Activated naive CD8-positive, alpha-beta T cell treated with anti-CD3 and anti-CD28 coated beads, Interleukin-2, amount 10 ng/mL, durations not matched to agents 7 days and 5 days (primary cell): Measurements from ENCODE around the gene FGF5. TPM values are rescaled to one million over a fixed set of nuclear protein-coding genes. Genes with fewer than 3 reads are reported as not detected.
A peak's percentile ranks its signal among the peaks of the same experiment; 100 is the strongest.

Source experiments
- ATAC-seq: fragments of 150-1000 bp; cut with Tn5 transposase; one replicate; pipeline ENCODE4 v1.10.0; 2021; ENCODE audit warnings: low read depth, moderate library complexity
- POLR2A ChIA-PET: fragments of 350-600 bp; sonication (Branson Sonifier 250); formaldehyde crosslinking; loops from one replicate; lab custom pipeline; 2021; ENCODE audit warnings: antibody characterized with exemption; lab: Charles Lee
- DNase-seq: peaks from one replicate; pipeline ENCODE4 v3.0.0; 2021
- H3K27ac Mint-ChIP-seq: one replicate; pipeline ENCODE4 v1.8.0; 2022; ENCODE audit warnings: mild to moderate bottlenecking, mixed read lengths
- H3K27me3 Mint-ChIP-seq: one replicate; pipeline ENCODE4 v1.8.0; 2022; ENCODE audit warnings: mild to moderate bottlenecking, moderate library complexity, mixed read lengths
- H3K36me3 Mint-ChIP-seq: one replicate; pipeline ENCODE4 v1.8.0; 2021; ENCODE audit warnings: mild to moderate bottlenecking, mixed read lengths
- H3K4me1 Mint-ChIP-seq: one replicate; pipeline ENCODE4 v1.8.0; 2021; ENCODE audit warnings: mixed read lengths
- H3K4me3 Mint-ChIP-seq: one replicate; pipeline ENCODE4 v1.8.0; 2022; ENCODE audit warnings: mild to moderate bottlenecking, moderate library complexity, mixed read lengths
- H3K9me3 Mint-ChIP-seq: one replicate; pipeline ENCODE4 v1.8.0; 2021; ENCODE audit warnings: mixed read lengths
- total RNA-seq, 2 experiments: library from RNA; stranded (reverse); gene quantifications; one replicate each; pipeline ENCODE4 v1.2.3, GENCODE V29; 2021

FGF5 gene, protein sequence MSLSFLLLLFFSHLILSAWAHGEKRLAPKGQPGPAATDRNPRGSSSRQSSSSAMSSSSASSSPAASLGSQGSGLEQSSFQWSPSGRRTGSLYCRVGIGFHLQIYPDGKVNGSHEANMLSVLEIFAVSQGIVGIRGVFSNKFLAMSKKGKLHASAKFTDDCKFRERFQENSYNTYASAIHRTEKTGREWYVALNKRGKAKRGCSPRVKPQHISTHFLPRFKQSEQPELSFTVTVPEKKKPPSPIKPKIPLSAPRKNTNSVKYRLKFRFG
- total RNA-seq: not detected

- Mint-ChIP-seq H3K4me3 (peak within 1 kb of the TSS; percentile 78), H3K27me3 (peaks cover 81% of the 10 kb centered on the region), H3K27ac (no peak within 1 kb of the TSS), H3K9me3 (no peaks in the 10 kb centered on the region), H3K36me3 (no peaks in the 10 kb centered on the region), H3K4me1 (peaks cover 24% of the 10 kb centered on the region)
- peak; percentile 48 for DNase-seq
- POLR2A ChIA-PET: no interaction called here
- peak; percentile 74 for ATAC-seq
Observed at GRCh38 chr4:80266253-80266901, at the start of gene FGF5. Gene FGF5, plus strand, starts transcription at chr4:80266664. Its CDS starts 161 bp downstream, at chr4:80266825.

- DNase-seq (no peak), ATAC-seq (no peak)
- POLR2A ChIA-PET: no interaction called here
- Mint-ChIP-seq H3K36me3 (no peaks in the 10 kb centered on the region), H3K4me1 (no peaks in the 10 kb centered on the region), H3K27me3 (peaks cover 40% of the 10 kb centered on the region), H3K4me3 (no peak overlapping the region), H3K9me3 (no peaks in the 10 kb centered on the region), H3K27ac (no peak overlapping the region)
Observed at GRCh38 chr4:80219301-80220025, 47.0 kb upstream of the FGF5 start.

- no peak overlapping the region for H3K4me3 Mint-ChIP-seq
- no peak overlapping the region for H3K27ac Mint-ChIP-seq
- H3K27me3 Mint-ChIP-seq: peaks cover 40% of the 10 kb centered on the region
- H3K36me3 Mint-ChIP-seq: no peaks in the 10 kb centered on the region
- no peaks in the 10 kb centered on the region for H3K9me3 Mint-ChIP-seq
- no peak for ATAC-seq
- H3K4me1 Mint-ChIP-seq: no peaks in the 10 kb centered on the region
- POLR2A ChIA-PET: no interaction called here
- DNase-seq: no peak
Observed at GRCh38 chr4:80220711-80221110, 45.8 kb upstream of the FGF5 start.

DNA sequence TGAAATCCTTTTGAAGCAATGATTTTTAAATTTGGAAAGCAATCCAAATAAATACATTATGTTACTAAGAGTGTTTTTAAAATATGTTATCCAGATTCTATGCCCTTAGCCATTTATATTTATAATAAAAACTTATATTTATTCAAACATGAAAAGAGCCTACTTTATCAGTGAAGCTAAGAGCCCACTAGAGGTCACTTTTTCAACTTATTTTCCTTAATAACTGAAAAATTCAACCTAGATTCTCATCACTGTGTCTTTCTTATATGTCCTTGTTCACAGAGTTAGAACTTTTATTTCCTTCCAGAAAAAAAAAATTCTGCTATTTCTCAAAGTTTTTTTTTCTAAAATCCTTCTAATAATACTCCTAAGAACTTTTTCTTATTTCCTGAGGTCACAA is 45.3 kb upstream of the FGF5 start:
- POLR2A ChIA-PET: no interaction called here

GRCh38 chr4:80225595-80225994 is 40.9 kb upstream of the FGF5 start:
- Mint-ChIP-seq H3K9me3 (no peaks in the 10 kb centered on the region), H3K36me3 (no peaks in the 10 kb centered on the region), H3K4me1 (no peaks in the 10 kb centered on the region), H3K27me3 (peaks cover 12% of the 10 kb centered on the region), H3K4me3 (no peak overlapping the region), H3K27ac (no peak overlapping the region)
- ATAC-seq: no peak
- POLR2A ChIA-PET: no interaction called here
- no peak for DNase-seq

More for the DNA sequence above, 45.3 kb upstream of the FGF5 start:
- peaks cover 39% of the 10 kb centered on the region for H3K27me3 Mint-ChIP-seq
- H3K36me3 Mint-ChIP-seq: no peaks in the 10 kb centered on the region
- no peak overlapping the region for H3K27ac Mint-ChIP-seq
- no peak overlapping the region for H3K4me3 Mint-ChIP-seq
- H3K4me1 Mint-ChIP-seq: no peaks in the 10 kb centered on the region
- ATAC-seq (no peak), DNase-seq (no peak)
- no peaks in the 10 kb centered on the region for H3K9me3 Mint-ChIP-seq

GRCh38 chr4:80226094-80226493 is 40.4 kb upstream of the FGF5 start:
- POLR2A ChIA-PET: no interaction called here
- no peak overlapping the region for H3K27ac Mint-ChIP-seq
- peaks cover 10% of the 10 kb centered on the region for H3K27me3 Mint-ChIP-seq
- H3K36me3 Mint-ChIP-seq: no peaks in the 10 kb centered on the region
- no peaks in the 10 kb centered on the region for H3K9me3 Mint-ChIP-seq
- no peak overlapping the region for H3K4me3 Mint-ChIP-seq
- no peak for ATAC-seq
- H3K4me1 Mint-ChIP-seq: no peaks in the 10 kb centered on the region
- no peak for DNase-seq

GRCh38 chr4:80228460-80228859 is 38.0 kb upstream of the FGF5 start:
- POLR2A ChIA-PET: no interaction called here
- ATAC-seq (no peak), DNase-seq (no peak)
- no peaks in the 10 kb centered on the region for H3K4me1 Mint-ChIP-seq
- no peak overlapping the region for H3K27ac Mint-ChIP-seq
- no peak overlapping the region for H3K4me3 Mint-ChIP-seq
- peaks cover 3% of the 10 kb centered on the region for H3K27me3 Mint-ChIP-seq
- no peaks in the 10 kb centered on the region for H3K9me3 Mint-ChIP-seq
- no peaks in the 10 kb centered on the region for H3K36me3 Mint-ChIP-seq

GRCh38 chr4:80229128-80229527 is 37.3 kb upstream of the FGF5 start:
- Mint-ChIP-seq H3K4me1 (no peaks in the 10 kb centered on the region), H3K4me3 (no peak overlapping the region), H3K27me3 (peaks cover 3% of the 10 kb centered on the region), H3K27ac (no peak overlapping the region), H3K9me3 (no peaks in the 10 kb centered on the region), H3K36me3 (no peaks in the 10 kb centered on the region)
- POLR2A ChIA-PET: no interaction called here
- ATAC-seq (no peak), DNase-seq (no peak)

GRCh38 chr4:80229590-80229989 is 36.9 kb upstream of the FGF5 start:
- DNase-seq (no peak), ATAC-seq (no peak)
- Mint-ChIP-seq H3K9me3 (no peaks in the 10 kb centered on the region), H3K4me3 (no peak overlapping the region), H3K27me3 (peaks cover 3% of the 10 kb centered on the region), H3K27ac (no peak overlapping the region), H3K4me1 (no peaks in the 10 kb centered on the region), H3K36me3 (no peaks in the 10 kb centered on the region)
- POLR2A ChIA-PET: no interaction called here

- no peaks in the 10 kb centered on the region for H3K4me1 Mint-ChIP-seq
- no peak overlapping the region for H3K4me3 Mint-ChIP-seq
- peaks cover 3% of the 10 kb centered on the region for H3K27me3 Mint-ChIP-seq
- H3K36me3 Mint-ChIP-seq: no peaks in the 10 kb centered on the region
- no peaks in the 10 kb centered on the region for H3K9me3 Mint-ChIP-seq
- H3K27ac Mint-ChIP-seq: no peak overlapping the region
- ATAC-seq: no peak
- DNase-seq: no peak
- POLR2A ChIA-PET: no interaction called here
Observed at GRCh38 chr4:80231180-80231579, 35.3 kb upstream of the FGF5 start.

DNA sequence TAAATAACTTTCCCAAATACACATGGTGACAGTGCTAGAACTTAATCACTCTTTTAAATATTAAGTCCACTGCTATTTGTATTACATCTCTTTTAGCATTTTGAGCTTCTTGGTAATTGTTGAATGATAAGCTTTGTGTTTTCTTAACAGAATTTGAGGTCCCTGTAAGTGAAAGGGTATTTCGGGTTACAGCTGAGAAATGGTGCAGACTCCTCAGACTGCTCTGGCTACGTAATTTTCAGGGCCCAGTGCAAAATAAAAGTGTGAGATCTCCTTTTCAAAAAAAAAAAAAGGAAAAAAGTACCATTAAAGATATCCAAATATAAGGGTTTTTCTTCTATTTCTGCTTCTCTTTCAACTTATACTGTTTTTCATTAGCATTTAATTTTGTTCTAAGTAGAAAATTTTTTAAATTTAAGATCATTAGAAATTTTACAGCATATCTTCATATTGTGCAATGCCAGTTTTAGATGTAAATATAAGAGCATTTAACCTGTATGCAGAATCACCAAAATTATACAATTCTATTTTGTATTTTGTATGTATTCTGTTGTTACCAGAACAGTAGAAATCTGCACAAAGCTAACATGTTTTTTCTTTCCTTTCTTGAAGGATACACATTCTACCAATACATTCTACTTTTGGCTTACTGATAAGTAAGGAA is 33.6 kb upstream of the FGF5 start:
- Mint-ChIP-seq H3K4me1 (no peaks in the 10 kb centered on the region), H3K36me3 (no peaks in the 10 kb centered on the region), H3K9me3 (no peaks in the 10 kb centered on the region), H3K4me3 (no peak overlapping the region), H3K27ac (no peak overlapping the region), H3K27me3 (peaks cover 3% of the 10 kb centered on the region)
- DNase-seq (no peak), ATAC-seq (no peak)
- POLR2A ChIA-PET: interaction anchor here (0.6 kb wide), 1 partner anchor 744 kb away, joined by 7 read pairs; no protein-coding TSS in a partner anchor

GRCh38 chr4:80233390-80233789 is 33.1 kb upstream of the FGF5 start:
- ATAC-seq (no peak), DNase-seq (no peak)
- H3K4me3 Mint-ChIP-seq: no peak overlapping the region
- H3K27me3 Mint-ChIP-seq: peaks cover 3% of the 10 kb centered on the region
- no peaks in the 10 kb centered on the region for H3K9me3 Mint-ChIP-seq
- no peak overlapping the region for H3K27ac Mint-ChIP-seq
- no peaks in the 10 kb centered on the region for H3K36me3 Mint-ChIP-seq
- H3K4me1 Mint-ChIP-seq: no peaks in the 10 kb centered on the region
- POLR2A ChIA-PET: interaction anchor here (0.6 kb wide), 1 partner anchor 744 kb away, joined by 7 read pairs; no protein-coding TSS in a partner anchor

DNA sequence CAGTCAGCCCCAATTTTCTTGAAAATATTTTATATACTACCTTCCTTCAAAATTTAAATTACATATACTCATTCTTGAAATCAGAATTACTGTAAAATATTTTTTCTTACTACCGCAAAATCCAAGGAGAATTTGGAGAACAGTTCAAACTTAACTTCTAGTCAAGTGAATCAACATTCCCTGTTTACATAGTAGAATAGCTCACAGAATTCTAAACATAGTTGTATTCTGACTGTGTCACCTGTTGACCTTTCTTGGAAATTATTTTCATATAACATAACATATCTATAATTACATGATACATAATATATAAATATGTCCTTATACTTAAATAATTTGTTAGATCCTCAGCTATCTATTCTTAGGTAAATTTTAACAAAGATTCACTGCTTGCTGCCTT is 31.0 kb upstream of the FGF5 start:
- no peak overlapping the region for H3K27ac Mint-ChIP-seq
- no peaks in the 10 kb centered on the region for H3K36me3 Mint-ChIP-seq
- POLR2A ChIA-PET: no interaction called here

More for the DNA sequence above, 31.0 kb upstream of the FGF5 start:
- H3K27me3 Mint-ChIP-seq: peaks cover 3% of the 10 kb centered on the region
- DNase-seq: no peak
- H3K9me3 Mint-ChIP-seq: no peaks in the 10 kb centered on the region
- no peak overlapping the region for H3K4me3 Mint-ChIP-seq
- ATAC-seq: no peak
- no peaks in the 10 kb centered on the region for H3K4me1 Mint-ChIP-seq
